GM12801 (cell line): ENCODE measurements around the gene F7.

Experiments used
- CTCF ChIP-seq: IDR thresholded peaks from one replicate; pipeline ENCODE4 v1.5.1; 2011; ENCODE audit warnings: control low read depth; ENCODE audit not compliant: insufficient read length; ENCODE audit errors: extremely low read depth

F7 gene

GRCh38 chr13:113090806-113091205, 14.8 kb upstream of the F7 start:
- no peak for TF ChIP-seq CTCF

GRCh38 chr13:113091211-113091771, 14.3 kb upstream of the F7 start:
- TF ChIP-seq CTCF, result no peak

GRCh38 chr13:113091891-113092775, 13.5 kb upstream of the F7 start:
- no peak for TF ChIP-seq CTCF

- no peak for TF ChIP-seq CTCF
Observed at GRCh38 chr13:113092776-113093579, 12.6 kb upstream of the F7 start.

- TF ChIP-seq CTCF, result no peak
Observed at GRCh38 chr13:113093580-113094409, 11.8 kb upstream of the F7 start.

GRCh38 chr13:113094410-113094800, 11.2 kb upstream of the F7 start:
- no peak for TF ChIP-seq CTCF
